Hepatocyte (in vitro differentiated cells): Measurements from ENCODE around the gene KIAA1210. TPM values are rescaled to one million over a fixed set of nuclear protein-coding genes. Genes with fewer than 3 reads are reported as not detected.

Source experiments
- DNase-seq: peaks from one replicate; pipeline ENCODE4 v3.0.0-alpha.2; 2016; ENCODE audit warnings: low spot score
- H2AFZ ChIP-seq: fragments of 200-600 bp; sonication (generic); 2 replicates; pipeline ENCODE4 v1.6.0; 2016; ENCODE audit warnings: antibody characterized with exemption, mild to moderate bottlenecking
- H3K27ac ChIP-seq: fragments of 200-600 bp; sonication (generic); 2 replicates; pipeline ENCODE4 v1.5.1; 2016; ENCODE audit warnings: mild to moderate bottlenecking
- H3K27me3 ChIP-seq: fragments of 200-600 bp; sonication (generic); 2 replicates; pipeline ENCODE4 v1.6.1; 2016
- H3K36me3 ChIP-seq: fragments of 200-600 bp; sonication (generic); replicated peaks from 2 replicates; pipeline ENCODE4 v1.5.1; 2016; ENCODE audit warnings: low read depth; ENCODE audit not compliant: insufficient read depth
- H3K4me1 ChIP-seq: fragments of 200-600 bp; sonication (generic); 2 replicates; pipeline ENCODE4 v1.5.1; 2016; ENCODE audit warnings: mild to moderate bottlenecking, moderate library complexity; ENCODE audit not compliant: insufficient read depth
- H3K4me2 ChIP-seq: fragments of 200-600 bp; sonication (generic); 2 replicates; pipeline ENCODE4 v1.6.0; 2016
- H3K4me3 ChIP-seq: fragments of 200-600 bp; sonication (generic); 2 replicates; pipeline ENCODE4 v1.5.1; 2016; ENCODE audit warnings: mild to moderate bottlenecking
- H3K79me2 ChIP-seq: fragments of 200-600 bp; sonication (generic); 2 replicates; pipeline ENCODE4 v1.6.0; 2017; ENCODE audit warnings: mild to moderate bottlenecking
- H3K9me2 ChIP-seq: fragments of 200-600 bp; sonication (generic); replicated peaks from 2 replicates; pipeline ENCODE4 v1.6.0; 2017; ENCODE audit warnings: mild to moderate bottlenecking; ENCODE audit not compliant: insufficient read depth
- H3K9me3 ChIP-seq: fragments of 200-600 bp; sonication (generic); 2 replicates; pipeline ENCODE4 v1.5.1; 2016; ENCODE audit warnings: low read depth, mild to moderate bottlenecking
- H4K20me1 ChIP-seq: fragments of 200-600 bp; sonication (generic); 2 replicates; pipeline ENCODE4 v1.6.0; 2016; ENCODE audit warnings: mild to moderate bottlenecking; ENCODE audit not compliant: insufficient read depth, poor library complexity, severe bottlenecking
- CTCF ChIP-seq: fragments of 200-600 bp; sonication (generic); IDR thresholded peaks from 2 replicates; pipeline ENCODE4 v1.5.1; 2016; ENCODE audit warnings: antibody characterized with exemption, mild to moderate bottlenecking; ENCODE audit not compliant: poor library complexity
- EZH2 ChIP-seq: fragments of 200-600 bp; sonication (generic); IDR thresholded peaks from 2 replicates; pipeline ENCODE4 v1.6.1; 2016; ENCODE audit warnings: antibody characterized with exemption, mild to moderate bottlenecking, borderline replicate concordance
- EZH2phosphoT487 ChIP-seq: fragments of 200-600 bp; sonication (generic); IDR thresholded peaks from one replicate; pipeline ENCODE4 v1.6.1; 2018; ENCODE audit warnings: antibody characterized with exemption, mild to moderate bottlenecking, low read depth, moderate library complexity; ENCODE audit not compliant: unreplicated experiment, severe bottlenecking
- WGBS: methylation state at CpG from one replicate; pipeline ENCODE4 v1.1.6; 2016; ENCODE audit warnings: low lambda C conversion rate; ENCODE audit errors: missing lambda C conversion rate; 5-methylcytosine and 5-hydroxymethylcytosine counted together
- polyA plus RNA-seq: library from polyadenylated mRNA; unstranded; fragments of >200 nt; fragmentation: Nextera tagmentation; extraction: Ambion mirVana; gene quantifications from 2 replicates; pipeline ENCODE4 v1.2.1, GENCODE V29; 2016
- total RNA-seq: library from RNA; depleted of rRNA; stranded (reverse); fragments of >200 nt; gene quantifications from 2 replicates; pipeline ENCODE4 v1.2.3, GENCODE V29; 2014

Gene KIAA1210
- total and polyA plus RNA-seq, 2 experiments from 2014 or later, result 0.03 TPM; not detected in 1

GRCh38 chrX:119121341-119121740 is 6.3 kb downstream of the KIAA1210 start:
- Histone ChIP-seq H3K4me1 (no peaks in the 10 kb centered on the region), H3K9me2 (no peaks in the 10 kb centered on the region), H3K4me2 (no peak overlapping the region), H3K4me3 (no peak overlapping the region), H3K27ac (no peak overlapping the region), H3K36me3 (no peaks in the 10 kb centered on the region), H3K27me3 (no peaks in the 10 kb centered on the region), H3K79me2 (no peaks in the 10 kb centered on the region), H3K9me3 (no peaks in the 10 kb centered on the region), H2AFZ (no peak overlapping the region), H4K20me1 (no peaks in the 10 kb centered on the region)
- DNase-seq, result no peak
- TF ChIP-seq CTCF (no peak), EZH2phosphoT487 (no peak)
- WGBS, result 97% methylated on average over 1 of the region's 1 CpG

- peak; percentile 53 for DNase-seq
- no peaks in the 10 kb centered on the region for H3K27me3 ChIP-seq
- WGBS, result 30% methylated on average over 6 of the region's 6 CpGs
Observed at GRCh38 chrX:119118780-119119395, 8.7 kb downstream of the KIAA1210 start.

GRCh38 chrX:119107206-119107605 is 20.4 kb downstream of the KIAA1210 start:
- Histone ChIP-seq H3K4me1 (no peaks in the 10 kb centered on the region), H3K27ac (no peak overlapping the region), H3K36me3 (no peaks in the 10 kb centered on the region), H2AFZ (no peak overlapping the region), H3K4me2 (no peak overlapping the region), H3K9me3 (no peaks in the 10 kb centered on the region), H3K9me2 (no peaks in the 10 kb centered on the region), H3K79me2 (no peaks in the 10 kb centered on the region), H3K4me3 (no peak overlapping the region), H3K27me3 (no peaks in the 10 kb centered on the region), H4K20me1 (no peaks in the 10 kb centered on the region)
- TF ChIP-seq EZH2 (no peak), EZH2phosphoT487 (no peak), CTCF (no peak)
- no peak for DNase-seq

More at GRCh38 chrX:119118780-119119395, 8.7 kb downstream of the KIAA1210 start:
- H3K79me2 ChIP-seq, result no peaks in the 10 kb centered on the region
- no peaks in the 10 kb centered on the region for H4K20me1 ChIP-seq
- no peaks in the 10 kb centered on the region for H3K9me2 ChIP-seq
- no peaks in the 10 kb centered on the region for H3K9me3 ChIP-seq
- H3K27ac ChIP-seq, result no peak overlapping the region
- H3K4me1 ChIP-seq, result no peaks in the 10 kb centered on the region
- no peak overlapping the region for H3K4me2 ChIP-seq
- H3K36me3 ChIP-seq, result no peaks in the 10 kb centered on the region
- TF ChIP-seq EZH2phosphoT487 (no peak), CTCF (peak; percentile 59)
- H3K4me3 ChIP-seq, result no peak overlapping the region
- H2AFZ ChIP-seq, result no peak overlapping the region

- no peak overlapping the region for H3K4me3 ChIP-seq
- no peak for DNase-seq
- H3K9me3 ChIP-seq, result no peaks in the 10 kb centered on the region
- no peak for TF ChIP-seq EZH2phosphoT487
- TF ChIP-seq EZH2, result no peak
- TF ChIP-seq CTCF, result no peak
- H3K4me1 ChIP-seq, result no peaks in the 10 kb centered on the region
- no peak overlapping the region for H2AFZ ChIP-seq
- no peaks in the 10 kb centered on the region for H4K20me1 ChIP-seq
- no peaks in the 10 kb centered on the region for H3K9me2 ChIP-seq
- H3K79me2 ChIP-seq, result no peaks in the 10 kb centered on the region
- H3K4me2 ChIP-seq, result no peak overlapping the region
- no peaks in the 10 kb centered on the region for H3K27me3 ChIP-seq
- no peak overlapping the region for H3K27ac ChIP-seq
- no peaks in the 10 kb centered on the region for H3K36me3 ChIP-seq
Observed at GRCh38 chrX:119105826-119106225, 21.8 kb downstream of the KIAA1210 start.
